Measurements from ENCODE around the gene SLC1A1. TPM values are rescaled to one million over a fixed set of nuclear protein-coding genes. Genes with fewer than 3 reads are reported as not detected.

The SLC1A1 gene
- 14.2 and 19.5 TPM in 2 replicates for total RNA-seq (ENCODE audit: low replicate concordance)

GRCh38 chr9:4489919-4490704 lies at the start of gene SLC1A1:
Gene SLC1A1 (plus strand): TSS chr9:4490468. CDS start chr9:4490680, 212 bp downstream.

Other genes with a start within 250 kb of the SLC1A1 start
- 25.3 and 45.8 TPM in 2 replicates for gene GLIS3, start 190.4 kb upstream of the SLC1A1 start, total RNA-seq (ENCODE audit: low replicate concordance)
- gene PLPP6, start 171.8 kb downstream of the SLC1A1 start, total RNA-seq (ENCODE audit: low replicate concordance), result 4.0 and 5.0 TPM in 2 replicates
- 0.23 and 0.38 TPM in 2 replicates for gene SPATA6L, start 176.0 kb downstream of the SLC1A1 start, total RNA-seq (ENCODE audit: low replicate concordance)
- gene CDC37L1, start 189.1 kb downstream of the SLC1A1 start, total RNA-seq (ENCODE audit: low replicate concordance), result 14.7 and 18.8 TPM in 2 replicates